Umbilical cord (tissue), 2 donors: ENCODE data around the gene HOXA13. TPM values are rescaled to one million over a fixed set of nuclear protein-coding genes. Genes with fewer than 3 reads are reported as not detected.

Experiments
- DNase-seq: peaks from one replicate; pipeline ENCODE4 v3.0.0-alpha.2; 2015; ENCODE audit warnings: low spot score
- total RNA-seq: library from RNA; depleted of rRNA; stranded (reverse); fragments of >200 nt; gene quantifications from one replicate; pipeline ENCODE4 v1.2.3, GENCODE V29; 2014; ENCODE audit warnings: low replicate concordance; ENCODE audit not compliant: insufficient read depth

HOXA13 gene
- total RNA-seq, 1 donor from 2014 or later: 15.6 TPM

- no peak for DNase-seq
Measured at GRCh38 chr7:27182285-27182841, 17.5 kb downstream of the HOXA13 start.

- no peak for DNase-seq
Measured at GRCh38 chr7:27181795-27182275, 18.1 kb downstream of the HOXA13 start.

GRCh38 chr7:27180431-27181420 is 19.2 kb downstream of the HOXA13 start:
- DNase-seq: no peak

- DNase-seq: peak; percentile 94
Measured at GRCh38 chr7:27179503-27180430, 20.1 kb downstream of the HOXA13 start.

- no peak for DNase-seq
Measured at GRCh38 chr7:27179030-27179429, 20.9 kb downstream of the HOXA13 start.

GRCh38 chr7:27178366-27178765 is 21.5 kb downstream of the HOXA13 start:
- no peak for DNase-seq

GRCh38 chr7:27177795-27178320 is 22.0 kb downstream of the HOXA13 start:
- no peak for DNase-seq

- no peak for DNase-seq
Measured at GRCh38 chr7:27176962-27177794, 22.7 kb downstream of the HOXA13 start.

- no peak for DNase-seq
Measured at GRCh38 chr7:27176524-27176845, 23.4 kb downstream of the HOXA13 start.

- peak; percentile 81 for DNase-seq
Measured at GRCh38 chr7:27175626-27176523, 24.0 kb downstream of the HOXA13 start.

GRCh38 chr7:27174874-27175625 is 24.8 kb downstream of the HOXA13 start:
- DNase-seq: no peak

GRCh38 chr7:27173956-27174873 is 25.7 kb downstream of the HOXA13 start, which contains the start of gene HOXA10:
TSS of gene HOXA10 (minus strand) at chr7:27174320. CDS start at chr7:27174306, 14 bp downstream.
- DNase-seq: no peak

GRCh38 chr7:27173511-27173955 is 26.4 kb downstream of the HOXA13 start:
- no peak for DNase-seq

- peak; percentile 83 for DNase-seq
Measured at GRCh38 chr7:27172823-27173510, 26.9 kb downstream of the HOXA13 start.

- DNase-seq: no peak
Measured at GRCh38 chr7:27172315-27172774, 27.5 kb downstream of the HOXA13 start.

GRCh38 chr7:27171637-27172314 is 28.1 kb downstream of the HOXA13 start:
- DNase-seq: no peak
